Measurements from ENCODE around the gene REL. TPM values are rescaled to one million over a fixed set of nuclear protein-coding genes. Genes with fewer than 3 reads are reported as not detected.

Gene REL
- total RNA-seq, 1 experiment from 2014 or later, result 7.3 TPM

GRCh38 chr2:60890393-60890707 lies 9.0 kb downstream of the REL start:
- H3K9me2 ChIP-seq (replicated peaks; ENCODE audit: low read length), result no peaks in the 10 kb centered on the region
- H3K79me2 ChIP-seq (ENCODE audit: low read length), result peaks cover 26% of the 10 kb centered on the region
- POLR2A ChIA-PET (ENCODE audit: unreplicated experiment), result no interaction called here
- H3K27me3 ChIP-seq (ENCODE audit: low read length), result no peaks in the 10 kb centered on the region
- H3K4me3 ChIP-seq (ENCODE audit: low read length), result no peak overlapping the region
- H3K9me3 ChIP-seq (ENCODE audit: low read length), result no peaks in the 10 kb centered on the region
- peaks cover 18% of the 10 kb centered on the region for H4K20me1 ChIP-seq (ENCODE audit: low read length)
- H2AFZ ChIP-seq (ENCODE audit: low read length), result no peak overlapping the region
- no peak overlapping the region for H3K27ac ChIP-seq (ENCODE audit: low read length)
- H3K4me1 ChIP-seq (ENCODE audit: insufficient read depth, low read length), result peaks cover under 1% of the 10 kb centered on the region; the same call in 1 of the 2 replicates
- no peak overlapping the region for H3K9ac ChIP-seq (ENCODE audit: low read length)
- TF ChIP-seq EZH2 (IDR thresholded peaks at IDR 0.05; ENCODE audit: low read length, unreplicated experiment) (no peak), EZH2phosphoT487 (IDR thresholded peaks at IDR 0.05; ENCODE audit: borderline replicate concordance, low read length) (no peak), CTCF (conservative IDR thresholded peaks at IDR 0.05; ENCODE audit: low read depth, low read length) (no peak)
- CTCF ChIA-PET, result no interaction called here
- H3F3A ChIP-seq (ENCODE audit: low read length, unreplicated experiment), result no peaks in the 10 kb centered on the region
- no TSS peak for BruUV-seq (replicated peaks)
- H3K4me2 ChIP-seq (ENCODE audit: low read length), result no peak overlapping the region
- no peak for DNase-seq
- H3K36me3 ChIP-seq (ENCODE audit: low read depth, low read length), result peaks cover 2% of the 10 kb centered on the region; the same call in 1 of the 2 replicates
- intact Hi-C loops (cut with micrococcal nuclease), result no loop called here
- no peak for ATAC-seq

- H3K79me2 ChIP-seq (ENCODE audit: low read length), result peaks cover 18% of the 10 kb centered on the region
- H2AFZ ChIP-seq (ENCODE audit: low read length), result no peak overlapping the region
- no peaks in the 10 kb centered on the region for H3K27me3 ChIP-seq (ENCODE audit: low read length)
- H3K4me2 ChIP-seq (ENCODE audit: low read length), result no peak overlapping the region
- H3K4me1 ChIP-seq (ENCODE audit: insufficient read depth, low read length), result no peaks in the 10 kb centered on the region
- no peaks in the 10 kb centered on the region for H3K9me3 ChIP-seq (ENCODE audit: low read length)
- ATAC-seq (no peak), DNase-seq (no peak)
- H3K27ac ChIP-seq (ENCODE audit: low read length), result no peak overlapping the region
- BruUV-seq (replicated peaks), result no TSS peak
- no peak overlapping the region for H3K4me3 ChIP-seq (ENCODE audit: low read length)
- ChIA-PET CTCF (no interaction called here), POLR2A (ENCODE audit: unreplicated experiment) (no interaction called here)
- no peak overlapping the region for H3K9ac ChIP-seq (ENCODE audit: low read length)
- intact Hi-C loops (cut with micrococcal nuclease), result no loop called here
- TF ChIP-seq EZH2phosphoT487 (IDR thresholded peaks at IDR 0.05; ENCODE audit: borderline replicate concordance, low read length) (no peak), CTCF (conservative IDR thresholded peaks at IDR 0.05; ENCODE audit: low read depth, low read length) (no peak), EZH2 (IDR thresholded peaks at IDR 0.05; ENCODE audit: low read length, unreplicated experiment) (no peak)
- H3F3A ChIP-seq (ENCODE audit: low read length, unreplicated experiment), result no peaks in the 10 kb centered on the region
- peaks cover 10% of the 10 kb centered on the region; the same call in 1 of the 2 replicates for H4K20me1 ChIP-seq (ENCODE audit: low read length)
- H3K9me2 ChIP-seq (replicated peaks; ENCODE audit: low read length), result no peaks in the 10 kb centered on the region
- H3K36me3 ChIP-seq (ENCODE audit: low read depth, low read length), result peaks cover 6% of the 10 kb centered on the region; the same call in 1 of the 2 replicates
These were observed 9.8 kb downstream of the REL start for GRCh38 chr2:60891180-60891579.

GRCh38 chr2:60898567-60898966 lies 17.2 kb downstream of the REL start:
- no TSS peak for BruUV-seq (replicated peaks)
- Histone ChIP-seq H4K20me1 (ENCODE audit: low read length) (no peaks in the 10 kb centered on the region), H3F3A (ENCODE audit: low read length, unreplicated experiment) (no peaks in the 10 kb centered on the region), H3K79me2 (ENCODE audit: low read length) (no peaks in the 10 kb centered on the region), H3K27ac (ENCODE audit: low read length) (no peak overlapping the region), H3K9me2 (replicated peaks; ENCODE audit: low read length) (no peaks in the 10 kb centered on the region), H3K4me3 (ENCODE audit: low read length) (no peak overlapping the region), H3K27me3 (ENCODE audit: low read length) (no peaks in the 10 kb centered on the region), H3K4me1 (ENCODE audit: insufficient read depth, low read length) (no peaks in the 10 kb centered on the region), H3K9ac (ENCODE audit: low read length) (no peak overlapping the region), H3K36me3 (ENCODE audit: low read depth, low read length) (peaks cover 18% of the 10 kb centered on the region), H3K9me3 (ENCODE audit: low read length) (no peaks in the 10 kb centered on the region), H2AFZ (ENCODE audit: low read length) (no peak overlapping the region), H3K4me2 (ENCODE audit: low read length) (no peak overlapping the region)
- ChIA-PET CTCF (no interaction called here), POLR2A (ENCODE audit: unreplicated experiment) (no interaction called here)
- intact Hi-C loops (cut with micrococcal nuclease), result no loop called here
- no peak for TF ChIP-seq EZH2phosphoT487 (IDR thresholded peaks at IDR 0.05; ENCODE audit: borderline replicate concordance, low read length)
- TF ChIP-seq CTCF (conservative IDR thresholded peaks at IDR 0.05; ENCODE audit: low read depth, low read length), result no peak
- TF ChIP-seq EZH2 (IDR thresholded peaks at IDR 0.05; ENCODE audit: low read length, unreplicated experiment), result no peak
- peak; percentile 24 for DNase-seq
- ATAC-seq, result no peak

All from PC-3 (cell line).